Right lobe of liver (tissue), 6 donors: ENCODE results near the gene SRGN. TPM values are rescaled to one million over a fixed set of nuclear protein-coding genes. Genes with fewer than 3 reads are reported as not detected.

ENCODE experiments used
- ATAC-seq, 4 donors: fragments of 200-7000 bp; cut with Tn5 transposase; one replicate each; pipeline ENCODE4 v1.9.1; 2020; ENCODE audit warnings: mild to moderate bottlenecking in 4 of 4, moderate library complexity in 4 of 4
- DNase-seq, 3 donors: peaks; one replicate each; pipeline ENCODE4 v3.0.0-alpha.2; 2020
- H3K27ac ChIP-seq, 3 donors: fragments of 200-600 bp; one replicate each; pipeline ENCODE4 v1.8.0; 2022
- H3K27me3 ChIP-seq, 2 donors: fragments of 200-600 bp; one replicate each; pipeline ENCODE4 v1.8.0; 2022
- H3K36me3 ChIP-seq, 4 donors: fragments of 200-600 bp; sonication (generic) in 1 of 4; one replicate each; pipeline versions ENCODE4 v1.5.1 to v1.8.0; 2017 to 2022; ENCODE audit warnings: control low read depth in 1 of 4
- H3K4me1 ChIP-seq, 4 donors: fragments of 200-600 bp; sonication (generic) in 1 of 4; one replicate each; pipeline versions ENCODE4 v1.5.1 to v1.8.0; 2017 to 2022; ENCODE audit warnings: control low read depth in 1 of 4
- H3K4me3 ChIP-seq, 3 donors: fragments of 200-600 bp; one replicate each; pipeline ENCODE4 v1.8.0; 2022
- H3K9me3 ChIP-seq, 4 donors: fragments of 200-600 bp; sonication (generic) in 1 of 4; one replicate each; pipeline versions ENCODE4 v1.5.1 to v1.8.0; 2017 to 2022; ENCODE audit warnings: control low read depth in 1 of 4
- POLR2A ChIP-seq: fragments of 450-650 bp; IDR thresholded peaks from one replicate; pipeline ENCODE4 v1.6.1; 2017; ENCODE audit warnings: antibody characterized with exemption, mild to moderate bottlenecking
- WGBS: methylation state at CpG from one replicate; pipeline ENCODE4 v1.1.6; 2018; ENCODE audit warnings: low coverage, low lambda C conversion rate; ENCODE audit not compliant: insufficient coverage; ENCODE audit errors: missing lambda C conversion rate; 5-methylcytosine and 5-hydroxymethylcytosine counted together
- intact Hi-C, 2 donors: fragments of 100-400 bp; cut with DNase I; formaldehyde crosslinking; loops; one replicate each; pipeline versions ENCODE4 v1.11.2 to v1.14.1; 2022
- total RNA-seq, 6 experiments: library from RNA; depleted of rRNA in 2 of 6; stranded (reverse); fragments of >200 nt in 2 of 6; fragmentation: NEBNext Ultra II Directional in 3 of 6; extraction: Animal tissue kit (Norgen Biotek cat#: 25700) in 3 of 6; gene quantifications; one replicate each; pipeline versions ENCODE4 v1.1.0 to v1.2.4, GENCODE V29; 2016 to 2023
- TF ChIP-seq, protein P1 (sequence below), 4 donors: fragments of 200-600 bp in 3 of 4; fragments of 450-650 bp in 1 of 4; IDR thresholded peaks; one replicate each; pipeline versions ENCODE4 v1.5.1 to v1.8.0; 2016 to 2022; ENCODE audit warnings: antibody characterized with exemption in 4 of 4, mild to moderate bottlenecking in 2 of 4
- donor health status: DM: no; HTN: yes; CAD: no.
- donor health status: DM: no; HTN: no; CAD: no.
- donor health status: DM: no; HTN: no; CAD: no.
- donor health status: DM: no; HTN: yes; CAD: no.
- donor health status: DM: no; HTN: yes; CAD: no.

The SRGN gene
- total RNA-seq, 6 experiments from 2014 or later: 20.0 to 95.1 (median 31.9) TPM

GRCh38 chr10:69090685-69091084 is 2.8 kb downstream of the SRGN start:
- intact Hi-C loops: loop anchor here in 1 of 2 donors (10.0 kb wide), 1 partner anchor 86 kb away; no protein-coding TSS in a partner anchor
- DNase-seq: no peak
- Histone ChIP-seq H3K36me3 (no peaks in the 10 kb centered on the region), H3K4me1 (no peaks in the 10 kb centered on the region), H3K27ac (peak overlapping the region; percentile 27 to 94 (median 77)), H3K9me3 (no peaks in the 10 kb centered on the region), H3K4me3 (peak overlapping the region in 2 of 3 donors; percentile 10 to 28), H3K27me3 (no peaks in the 10 kb centered on the region)
- WGBS: 56% methylated on average over 1 of the region's 1 CpG
- ATAC-seq: no peak
- TF ChIP-seq, protein P1, sequence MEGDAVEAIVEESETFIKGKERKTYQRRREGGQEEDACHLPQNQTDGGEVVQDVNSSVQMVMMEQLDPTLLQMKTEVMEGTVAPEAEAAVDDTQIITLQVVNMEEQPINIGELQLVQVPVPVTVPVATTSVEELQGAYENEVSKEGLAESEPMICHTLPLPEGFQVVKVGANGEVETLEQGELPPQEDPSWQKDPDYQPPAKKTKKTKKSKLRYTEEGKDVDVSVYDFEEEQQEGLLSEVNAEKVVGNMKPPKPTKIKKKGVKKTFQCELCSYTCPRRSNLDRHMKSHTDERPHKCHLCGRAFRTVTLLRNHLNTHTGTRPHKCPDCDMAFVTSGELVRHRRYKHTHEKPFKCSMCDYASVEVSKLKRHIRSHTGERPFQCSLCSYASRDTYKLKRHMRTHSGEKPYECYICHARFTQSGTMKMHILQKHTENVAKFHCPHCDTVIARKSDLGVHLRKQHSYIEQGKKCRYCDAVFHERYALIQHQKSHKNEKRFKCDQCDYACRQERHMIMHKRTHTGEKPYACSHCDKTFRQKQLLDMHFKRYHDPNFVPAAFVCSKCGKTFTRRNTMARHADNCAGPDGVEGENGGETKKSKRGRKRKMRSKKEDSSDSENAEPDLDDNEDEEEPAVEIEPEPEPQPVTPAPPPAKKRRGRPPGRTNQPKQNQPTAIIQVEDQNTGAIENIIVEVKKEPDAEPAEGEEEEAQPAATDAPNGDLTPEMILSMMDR (IDR thresholded peaks at IDR 0.05): no peak
- TF ChIP-seq POLR2A: no peak

GRCh38 chr10:69091143-69091651 is 3.3 kb downstream of the SRGN start:
- no peaks in the 10 kb centered on the region for H3K36me3 ChIP-seq
- H3K9me3 ChIP-seq: no peaks in the 10 kb centered on the region
- ATAC-seq: no peak
- TF ChIP-seq, protein P1 (IDR thresholded peaks at IDR 0.05): no peak
- 36% methylated on average over 8 of the region's 8 CpGs for WGBS
- H3K27me3 ChIP-seq: no peaks in the 10 kb centered on the region
- H3K4me3 ChIP-seq: peak overlapping the region in 1 of 3 donors; percentile 28
- H3K27ac ChIP-seq: peak overlapping the region; percentile 27 to 94 (median 77)
- DNase-seq: no peak
- no peaks in the 10 kb centered on the region for H3K4me1 ChIP-seq
- intact Hi-C loops: loop anchor here in 1 of 2 donors (10.0 kb wide), 1 partner anchor 86 kb away; no protein-coding TSS in a partner anchor

DNA sequence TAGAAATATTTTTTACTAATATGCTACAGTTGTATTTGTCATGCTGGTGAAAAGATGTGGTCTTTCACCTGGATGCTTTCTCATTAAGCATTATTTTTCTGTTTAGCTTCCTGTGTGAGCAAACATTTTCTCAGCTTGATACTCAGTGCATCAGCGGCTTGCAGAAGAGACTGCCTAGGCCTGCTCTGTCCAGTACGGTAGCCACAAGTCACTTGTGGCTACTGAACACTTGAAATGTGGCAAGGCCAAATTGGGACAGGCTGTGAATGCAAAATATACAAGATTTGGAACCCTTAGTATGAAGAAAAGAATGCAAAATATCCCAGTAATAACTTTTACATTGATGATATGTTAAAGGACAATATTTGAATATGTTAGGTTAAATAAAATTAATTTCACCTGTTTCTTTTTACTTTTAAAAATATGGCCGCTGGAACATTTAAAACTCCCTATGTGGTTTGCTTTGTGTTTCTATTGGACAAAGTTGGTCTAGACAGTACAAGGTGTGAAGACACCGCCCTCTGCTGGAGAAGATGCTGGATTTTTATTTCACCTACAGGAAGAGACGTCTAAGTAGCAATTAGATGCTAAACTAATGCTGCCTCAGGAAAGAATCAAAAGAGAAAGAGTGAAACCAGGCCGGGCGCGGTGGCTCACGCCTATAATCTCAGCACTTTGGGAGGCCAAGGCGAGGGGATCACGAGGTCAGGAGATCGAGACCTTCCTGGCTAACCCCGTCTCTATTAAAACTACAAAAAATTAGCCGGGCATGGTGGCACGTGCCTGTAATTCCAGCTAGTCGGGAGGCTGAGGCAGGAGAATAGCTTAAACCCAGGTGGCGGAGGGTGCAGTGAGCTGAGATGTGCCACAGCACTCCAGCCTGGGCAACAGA is 5.3 kb downstream of the SRGN start:
- intact Hi-C loops: loop anchor here in 1 of 2 donors (10.0 kb wide), 1 partner anchor 88 kb away; no protein-coding TSS in a partner anchor
- DNase-seq (peak in 2 of 3 donors; percentile 37 to 70), ATAC-seq (peak; percentile 77 to 86 (median 83))
- H3K27me3 ChIP-seq: no peaks in the 10 kb centered on the region
- H3K36me3 ChIP-seq: no peaks in the 10 kb centered on the region
- no peak for TF ChIP-seq POLR2A
- TF ChIP-seq, protein P1 (IDR thresholded peaks at IDR 0.05): peak; percentile 80 to 87 (median 82)
- H3K4me1 ChIP-seq: no peaks in the 10 kb centered on the region
- no peaks in the 10 kb centered on the region for H3K9me3 ChIP-seq
- H3K4me3 ChIP-seq: no peak overlapping the region
- 33% methylated on average over 15 of the region's 17 CpGs for WGBS
- peak overlapping the region in 1 of 3 donors; percentile 24 for H3K27ac ChIP-seq

GRCh38 chr10:69093933-69094332 is 6.0 kb downstream of the SRGN start:
- no peaks in the 10 kb centered on the region for H3K9me3 ChIP-seq
- no peak for TF ChIP-seq POLR2A
- TF ChIP-seq, protein P1 (IDR thresholded peaks at IDR 0.05): no peak
- WGBS: 60% methylated on average over 1 of the region's 1 CpG
- no peaks in the 10 kb centered on the region for H3K4me1 ChIP-seq
- H3K4me3 ChIP-seq: no peak overlapping the region
- H3K27ac ChIP-seq: no peak overlapping the region
- H3K27me3 ChIP-seq: no peaks in the 10 kb centered on the region
- H3K36me3 ChIP-seq: no peaks in the 10 kb centered on the region
- peak in 2 of 4 donors; percentile 7 to 26 for ATAC-seq
- no peak for DNase-seq
- intact Hi-C loops: loop anchor here in 1 of 2 donors (10.0 kb wide), 1 partner anchor 89 kb away; no protein-coding TSS in a partner anchor
